H1 (cell line): ENCODE results near the gene RFX3. TPM values are rescaled to one million over a fixed set of nuclear protein-coding genes. Genes with fewer than 3 reads are reported as not detected.

ENCODE experiments used
- CTCF ChIA-PET: fragments of 300-600 bp; sonication (Branson Sonifier 250); formaldehyde crosslinking; loops from one replicate; lab custom pipeline; 2021; ENCODE audit not compliant: partially characterized antibody; lab: Charles Lee
- POLR2A ChIA-PET: fragments of 300-600 bp; sonication (Branson Sonifier 250); formaldehyde crosslinking; loops from one replicate; lab custom pipeline; 2021; ENCODE audit warnings: inconsistent platforms; ENCODE audit not compliant: partially characterized antibody; lab: Charles Lee
- DNase-seq, 2 experiments: peaks; one replicate each; pipeline versions ENCODE4 v3.0.0 to v3.0.0-alpha.2; 2010 to 2022; ENCODE audit warnings: low spot score in 2 of 2, low read depth in 1 of 2, mixed read lengths in 1 of 2
- FAIRE-seq: peaks from 2 replicates; lab custom pipeline; 2011; peaks lifted over from hg19 to GRCh38; lab: Jason Lieb, UNC
- H2AFZ ChIP-seq: 2 replicates; pipeline ENCODE4 v1.8.1; 2012; ENCODE audit warnings: low read length, inconsistent platforms
- H2AK5ac ChIP-seq: 2 replicates; pipeline ENCODE4 v1.6.1; 2013; ENCODE audit warnings: low read depth, low read length
- H2BK120ac ChIP-seq: replicated peaks from 2 replicates; pipeline ENCODE3; 2013; ENCODE audit warnings: low read depth, low read length, inconsistent platforms
- H2BK12ac ChIP-seq: 2 replicates; pipeline ENCODE4 v1.6.1; 2013; ENCODE audit warnings: low read depth, low read length
- H2BK15ac ChIP-seq: 2 replicates; pipeline ENCODE4 v1.6.1; 2013; ENCODE audit warnings: low read length
- H2BK20ac ChIP-seq: 2 replicates; pipeline ENCODE4 v1.6.1; 2013; ENCODE audit warnings: low read length
- H2BK5ac ChIP-seq: 2 replicates; pipeline ENCODE4 v1.6.1; 2013; ENCODE audit warnings: low read depth, low read length
- H3K14ac ChIP-seq: 2 replicates; pipeline ENCODE4 v1.6.1; 2013; ENCODE audit warnings: inconsistent platforms; ENCODE audit not compliant: insufficient read length
- H3K18ac ChIP-seq: 2 replicates; pipeline ENCODE4 v1.6.1; 2013; ENCODE audit warnings: low read length; ENCODE audit errors: extremely low read depth
- H3K23ac ChIP-seq: 2 replicates; pipeline ENCODE4 v1.6.1; 2013; ENCODE audit warnings: inconsistent platforms; ENCODE audit not compliant: insufficient read length
- H3K23me2 ChIP-seq: 2 replicates; pipeline ENCODE4 v1.6.1; 2013; ENCODE audit warnings: low read depth, low read length
- H3K27ac ChIP-seq: 2 replicates; pipeline ENCODE4 v1.6.1; 2011; ENCODE audit warnings: low read depth, low read length, inconsistent platforms
- H3K27me3 ChIP-seq, 4 experiments: replicated peaks in 1 of 4; 1 replicate in 1 of 4; 2 replicates in 3 of 4; pipeline versions ENCODE4 v1.6.1 to v1.8.1; 2011 to 2013; ENCODE audit warnings: low read length in 3 of 4, mild to moderate bottlenecking in 3 of 4, inconsistent platforms in 2 of 4, mixed read lengths in 2 of 4, moderate library complexity in 1 of 4; ENCODE audit not compliant: control insufficient read depth in 3 of 4, insufficient read depth in 3 of 4; ENCODE audit errors: extremely low read depth in 1 of 4
- H3K36me3 ChIP-seq, 4 experiments: 2 replicates each; pipeline versions ENCODE4 v1.6.1 to v1.8.1; 2011 to 2013; ENCODE audit warnings: mild to moderate bottlenecking in 4 of 4, low read length in 3 of 4, moderate library complexity in 2 of 4, control low read depth in 1 of 4, inconsistent platforms in 1 of 4; ENCODE audit not compliant: insufficient read depth in 4 of 4, control insufficient read depth in 2 of 4
- H3K4ac ChIP-seq: replicated peaks from 2 replicates; pipeline ENCODE3; 2013; ENCODE audit warnings: low read length, low read depth, mixed read lengths, inconsistent platforms; ENCODE audit not compliant: insufficient read length
- H3K4me1 ChIP-seq, 4 experiments: replicated peaks in 1 of 4; 1 replicate in 1 of 4; 2 replicates in 3 of 4; pipeline versions ENCODE4 v1.6.1 to v1.8.1; 2011 to 2013; ENCODE audit warnings: low read length in 3 of 4, inconsistent platforms in 2 of 4, mixed read lengths in 1 of 4; ENCODE audit not compliant: insufficient read depth in 4 of 4, control insufficient read depth in 3 of 4
- H3K4me2 ChIP-seq, 2 experiments: 2 replicates each; pipeline versions ENCODE4 v1.6.1 to v1.8.1; 2011 to 2013; ENCODE audit warnings: low read depth in 2 of 2, low read length in 2 of 2, control low read depth in 1 of 2, inconsistent platforms in 1 of 2, mild to moderate bottlenecking in 1 of 2; ENCODE audit not compliant: insufficient read depth in 1 of 2
- H3K4me3 ChIP-seq, 4 experiments: fragments of 200-600, 300-600 bp in 1 of 4; sonication (generic), shearing (Covaris generic), sonication (Bioruptor Twin) in 1 of 4; 2 replicates each; pipeline versions ENCODE4 v1.5.1 to v1.8.1; 2011 to 2016; ENCODE audit warnings: low read length in 4 of 4, low read depth in 3 of 4, control low read depth in 2 of 4, inconsistent platforms in 2 of 4, mild to moderate bottlenecking in 2 of 4, mixed read lengths in 1 of 4, moderate library complexity in 1 of 4; ENCODE audit not compliant: insufficient read depth in 2 of 4; ENCODE audit errors: extremely low read depth in 1 of 4
- H3K56ac ChIP-seq: replicated peaks from 2 replicates; pipeline ENCODE3; 2013; ENCODE audit warnings: low read depth, mild to moderate bottlenecking, mixed read lengths, low read length, inconsistent platforms; ENCODE audit not compliant: insufficient read length
- H3K79me1 ChIP-seq: 2 replicates; pipeline ENCODE4 v1.6.1; 2013; ENCODE audit warnings: low read depth, low read length, control low read depth
- H3K79me2 ChIP-seq, 2 experiments: 2 replicates each; pipeline versions ENCODE4 v1.6.1 to v1.8.1; 2012 to 2013; ENCODE audit warnings: low read length in 2 of 2, mild to moderate bottlenecking in 2 of 2, inconsistent platforms in 1 of 2; ENCODE audit not compliant: insufficient read depth in 2 of 2, control insufficient read depth in 1 of 2
- H3K9ac ChIP-seq, 4 experiments: replicated peaks in 1 of 4; 1 replicate in 1 of 4; 2 replicates in 3 of 4; pipeline versions ENCODE4 v1.6.1 to v1.8.1; 2011 to 2013; ENCODE audit warnings: low read depth in 3 of 4, low read length in 3 of 4, control low read depth in 2 of 4, mild to moderate bottlenecking in 2 of 4, moderate library complexity in 2 of 4, inconsistent platforms in 1 of 4; ENCODE audit errors: extremely low read depth in 1 of 4
- H3K9me3 ChIP-seq, 2 experiments: 2 replicates each; pipeline versions ENCODE4 v1.6.1 to v1.8.1; 2012 to 2013; ENCODE audit warnings: mild to moderate bottlenecking in 2 of 2, moderate library complexity in 2 of 2, control low read depth in 1 of 2, inconsistent platforms in 1 of 2, low read depth in 1 of 2, low read length in 1 of 2, mixed read lengths in 1 of 2; ENCODE audit not compliant: insufficient read depth in 2 of 2
- H4K20me1 ChIP-seq, 2 experiments: replicated peaks in 1 of 2; 2 replicates each; pipeline versions ENCODE3 to v1.8.1; 2011 to 2013; ENCODE audit warnings: inconsistent platforms in 2 of 2, low read length in 2 of 2, mild to moderate bottlenecking in 1 of 2; ENCODE audit not compliant: insufficient read depth in 2 of 2, control insufficient read depth in 1 of 2
- H4K5ac ChIP-seq: 2 replicates; pipeline ENCODE4 v1.6.1; 2013; ENCODE audit warnings: low read length, low read depth, mixed read lengths, inconsistent platforms; ENCODE audit not compliant: insufficient read length
- H4K8ac ChIP-seq: 2 replicates; pipeline ENCODE4 v1.8.0; 2013; ENCODE audit warnings: mild to moderate bottlenecking, moderate library complexity, low read length, inconsistent platforms; ENCODE audit not compliant: insufficient read depth; ENCODE audit errors: extremely low read depth
- H4K91ac ChIP-seq: replicated peaks from 2 replicates; pipeline ENCODE3; 2013; ENCODE audit warnings: low read length, mixed read lengths, inconsistent platforms; ENCODE audit not compliant: insufficient read length
- ATF2 ChIP-seq: IDR thresholded peaks from 2 replicates; pipeline ENCODE4 v1.6.1; 2012; ENCODE audit warnings: low read length, inconsistent platforms
- CBX5 ChIP-seq: fragments of 300-800, 300-1000 bp; sonication (generic); IDR thresholded peaks from 2 replicates; pipeline ENCODE4 v1.7.1; 2016; ENCODE audit warnings: antibody characterized with exemption, low read length, low read depth
- CEBPB ChIP-seq: IDR thresholded peaks from 2 replicates; pipeline ENCODE4 v1.6.1; 2012; ENCODE audit warnings: low read depth, low read length
- GTF2F1 ChIP-seq: IDR thresholded peaks from 2 replicates; pipeline ENCODE4 v1.6.1; 2012; ENCODE audit warnings: low read depth, low read length, improper control_type of control experiment, borderline replicate concordance
- JUND ChIP-seq: IDR thresholded peaks from 2 replicates; pipeline ENCODE4 v1.6.1; 2011; ENCODE audit warnings: mild to moderate bottlenecking, improper control_type of control experiment, low read length
- SP2 ChIP-seq: IDR thresholded peaks from 2 replicates; pipeline ENCODE4 v1.6.1; 2012; ENCODE audit warnings: mild to moderate bottlenecking, low read length, inconsistent platforms
- TCF12 ChIP-seq: IDR thresholded peaks from 2 replicates; pipeline ENCODE4 v1.6.1; 2011; ENCODE audit warnings: low read depth, mild to moderate bottlenecking, low read length
- WGBS, 2 experiments: shearing (Covaris generic) in 1 of 2; methylation state at CpG; one replicate each; pipeline versions ENCODE4 v1.1.6 to v1.1.7; 2013 to 2015; ENCODE audit warnings: low lambda C conversion rate in 2 of 2, mixed read lengths in 2 of 2, inconsistent platforms in 1 of 2, low coverage in 1 of 2, missing lambda C conversion rate in 1 of 2; ENCODE audit not compliant: insufficient replicate concordance in 2 of 2, insufficient coverage in 1 of 2, insufficient read length in 1 of 2; ENCODE audit errors: extremely low coverage in 1 of 2, missing lambda C conversion rate in 1 of 2; 5-methylcytosine and 5-hydroxymethylcytosine counted together
- polyA plus RNA-seq, 7 experiments: library from polyadenylated mRNA; depleted of rRNA in 3 of 7; stranded (reverse) in 5 of 7; unstranded in 2 of 7; fragments of >200 nt in 5 of 7; fragments of 200-250 nt in 2 of 7; gene quantifications; 1 replicate in 5 of 7; 2 replicates in 1 of 7; 4 replicates in 1 of 7; pipeline versions ENCODE4 v1.2.1 to v1.2.3, GENCODE V29; 2011 to 2013; ENCODE audit warnings: missing spikeins in 2 of 7, mixed read lengths in 2 of 7
- total RNA-seq: library from RNA; stranded (reverse); fragmentation: NEBNext Ultra II Directional; extraction: Animal tissue kit (Norgen Biotek cat#: 25700); gene quantifications from 2 replicates; pipeline ENCODE4 v1.2.1, GENCODE V29; 2021

RFX3 gene
- total and polyA plus RNA-seq, 2 of the 8 experiments (the other 6 are each of a cell fraction or from before 2014, with no cell fraction given) = 4.9 to 22.6 TPM

GRCh38 chr9:3214741-3215140 lies 311.1 kb downstream of the RFX3 start:
- Histone ChIP-seq H4K8ac (no peak overlapping the region), H2BK20ac (no peak overlapping the region), H3K27me3 (no peaks in the 10 kb centered on the region; a peak in 1 of 7 replicates), H3K79me1 (no peaks in the 10 kb centered on the region), H2BK15ac (no peak overlapping the region), H3K14ac (no peak overlapping the region), H3K9me3 (no peaks in the 10 kb centered on the region), H3K9ac (no peak overlapping the region), H4K20me1 (no peaks in the 10 kb centered on the region), H3K4me3 (no peak overlapping the region), H2AFZ (no peak overlapping the region), H3K18ac (no peak overlapping the region), H2BK5ac (no peak overlapping the region), H3K4me1 (peaks cover 0 to 8% (median 3%) of the 10 kb centered on the region in 4 experiments; a peak in 2 of 7 replicates), H3K36me3 (no peaks in the 10 kb centered on the region), H2BK120ac (no peak overlapping the region), H3K56ac (no peak overlapping the region), H3K23me2 (no peaks in the 10 kb centered on the region), H3K23ac (no peak overlapping the region), H3K79me2 (no peaks in the 10 kb centered on the region), H2BK12ac (no peak overlapping the region), H4K5ac (no peak overlapping the region), H4K91ac (no peak overlapping the region), H3K27ac (no peak overlapping the region), H2AK5ac (no peak overlapping the region), H3K4me2 (no peak overlapping the region), H3K4ac (no peak overlapping the region)
- ChIA-PET POLR2A (no interaction called here), CTCF (interaction anchor here (0.6 to 2.8 kb wide), 3 partner anchors 85 to 357 kb away, joined by 3 to 9 read pairs (median 6); no protein-coding TSS in a partner anchor)
- DNase-seq (no peak), FAIRE-seq (no peak)
- TF ChIP-seq CBX5 (no peak), ATF2 (no peak), CEBPB (no peak), GTF2F1 (no peak), SP2 (no peak), JUND (no peak), TCF12 (no peak)
- 61% methylated on average over 4 of the region's 4 CpGs; no CpG with 5 or more reads in 1 of the 2 experiments for whole genome bisulfite sequencing, 2 experiments
